GM12873 (cell line): ENCODE results near the gene KRTAP10-3.

Experiments used
- CTCF ChIP-seq: IDR thresholded peaks from 2 replicates; pipeline ENCODE4 v1.5.1; 2012; ENCODE audit warnings: low read depth, mild to moderate bottlenecking, moderate library complexity, low read length, control low read depth; ENCODE audit not compliant: insufficient read depth; ENCODE audit errors: missing control alignments

The KRTAP10-3 gene

DNA sequence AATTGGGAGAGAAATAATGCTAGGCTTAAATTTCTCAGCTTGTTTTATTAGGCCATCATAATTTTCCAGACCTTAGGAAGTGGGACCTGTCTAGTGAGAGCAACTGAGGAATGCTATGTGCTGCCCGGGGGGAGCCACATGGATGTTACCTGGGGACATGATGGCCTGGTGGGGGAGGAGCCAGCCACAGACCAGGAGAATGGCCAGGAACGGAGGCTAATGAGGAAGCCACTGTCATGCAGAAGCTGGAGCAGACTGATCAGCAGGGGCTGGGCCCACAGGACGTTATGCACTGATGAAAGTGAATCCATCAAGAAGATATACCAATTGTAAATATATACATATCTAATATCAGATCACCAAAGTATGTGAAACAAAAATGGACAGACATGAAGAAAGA lies 14.0 kb downstream of the KRTAP10-3 start:
- TF ChIP-seq CTCF: no peak

DNA sequence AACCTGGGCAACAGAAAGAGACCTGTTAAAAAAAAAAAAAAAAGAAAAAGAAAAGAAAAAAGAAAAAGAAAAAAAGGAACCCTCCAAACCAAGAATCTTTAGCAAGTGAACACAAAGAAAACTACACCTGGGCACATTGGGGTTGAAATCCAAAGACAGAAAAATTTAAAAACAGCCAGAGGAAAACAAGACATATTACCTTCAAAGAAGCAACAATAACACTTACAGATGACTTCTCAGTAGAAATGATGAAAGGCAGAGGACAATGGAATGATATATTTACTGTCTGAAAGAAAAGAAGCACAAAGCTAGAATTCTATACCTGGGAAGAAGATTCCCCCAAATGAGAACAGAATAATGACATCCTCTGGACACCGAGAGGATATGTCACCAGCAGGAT lies 15.9 kb downstream of the KRTAP10-3 start:
- no peak for TF ChIP-seq CTCF

GRCh38 chr21:44540741-44541288 lies 17.8 kb downstream of the KRTAP10-3 start:
- no peak for TF ChIP-seq CTCF

DNA sequence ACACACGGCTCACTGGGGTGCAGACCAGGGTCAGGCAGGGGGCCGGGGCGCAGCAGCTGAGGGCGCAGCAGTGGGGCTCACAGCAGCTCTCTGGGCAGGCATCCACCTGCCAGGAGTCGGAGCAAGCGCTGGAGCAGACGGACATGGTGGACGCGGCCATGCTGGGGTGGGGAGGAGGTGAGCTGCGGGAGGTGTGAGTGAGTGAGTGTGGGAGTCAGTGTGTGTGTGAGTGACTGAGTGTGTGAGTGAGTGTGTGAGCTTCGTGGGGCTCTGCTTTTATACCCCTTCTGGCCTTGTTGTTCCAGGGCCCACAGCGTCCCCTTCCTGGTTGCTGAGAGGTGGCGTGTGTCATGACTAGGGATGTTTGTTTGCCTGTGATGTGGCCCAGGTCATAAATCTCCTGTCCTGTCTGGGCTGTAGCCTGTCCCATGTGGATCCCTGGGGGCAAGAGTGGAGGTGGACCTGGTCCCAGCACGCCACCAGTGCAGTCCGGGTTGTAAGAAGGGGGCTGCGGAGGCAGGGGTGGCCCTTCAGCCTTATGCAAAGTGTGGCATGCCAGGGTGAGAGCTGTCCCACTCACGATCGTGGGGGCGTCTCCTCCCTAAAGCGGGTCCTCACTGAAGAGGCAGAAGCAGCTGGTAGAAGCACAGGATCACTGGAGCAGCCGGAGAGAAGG lies 18.5 kb downstream of the KRTAP10-3 start, which contains the start of gene KRTAP10-1:
TSS of gene KRTAP10-1 (minus strand) at position 205 of the 676 bp plus-strand sequence. CDS start at position 160, 45 bp downstream.
- TF ChIP-seq CTCF: no peak

DNA sequence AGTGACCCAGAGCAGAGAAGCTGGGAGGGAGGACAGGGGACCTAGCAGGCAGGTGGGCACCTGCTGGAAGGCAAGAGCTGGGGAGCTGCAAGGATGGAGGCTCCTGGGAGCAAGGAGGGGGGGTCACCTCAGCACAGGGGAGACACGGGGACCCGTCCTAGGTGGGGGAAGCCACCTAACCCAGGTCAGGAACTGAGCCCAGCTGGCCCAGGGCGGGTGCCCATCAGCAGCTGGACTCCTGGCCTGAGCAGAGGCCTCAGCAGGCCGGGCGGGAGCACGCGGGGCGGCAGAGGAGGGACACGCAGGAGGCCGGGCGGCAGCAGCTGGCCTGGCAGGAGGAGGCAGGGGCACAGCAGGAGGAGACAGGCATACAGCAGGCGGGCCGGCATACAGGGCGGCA lies 19.5 kb downstream of the KRTAP10-3 start:
- TF ChIP-seq CTCF: no peak

DNA sequence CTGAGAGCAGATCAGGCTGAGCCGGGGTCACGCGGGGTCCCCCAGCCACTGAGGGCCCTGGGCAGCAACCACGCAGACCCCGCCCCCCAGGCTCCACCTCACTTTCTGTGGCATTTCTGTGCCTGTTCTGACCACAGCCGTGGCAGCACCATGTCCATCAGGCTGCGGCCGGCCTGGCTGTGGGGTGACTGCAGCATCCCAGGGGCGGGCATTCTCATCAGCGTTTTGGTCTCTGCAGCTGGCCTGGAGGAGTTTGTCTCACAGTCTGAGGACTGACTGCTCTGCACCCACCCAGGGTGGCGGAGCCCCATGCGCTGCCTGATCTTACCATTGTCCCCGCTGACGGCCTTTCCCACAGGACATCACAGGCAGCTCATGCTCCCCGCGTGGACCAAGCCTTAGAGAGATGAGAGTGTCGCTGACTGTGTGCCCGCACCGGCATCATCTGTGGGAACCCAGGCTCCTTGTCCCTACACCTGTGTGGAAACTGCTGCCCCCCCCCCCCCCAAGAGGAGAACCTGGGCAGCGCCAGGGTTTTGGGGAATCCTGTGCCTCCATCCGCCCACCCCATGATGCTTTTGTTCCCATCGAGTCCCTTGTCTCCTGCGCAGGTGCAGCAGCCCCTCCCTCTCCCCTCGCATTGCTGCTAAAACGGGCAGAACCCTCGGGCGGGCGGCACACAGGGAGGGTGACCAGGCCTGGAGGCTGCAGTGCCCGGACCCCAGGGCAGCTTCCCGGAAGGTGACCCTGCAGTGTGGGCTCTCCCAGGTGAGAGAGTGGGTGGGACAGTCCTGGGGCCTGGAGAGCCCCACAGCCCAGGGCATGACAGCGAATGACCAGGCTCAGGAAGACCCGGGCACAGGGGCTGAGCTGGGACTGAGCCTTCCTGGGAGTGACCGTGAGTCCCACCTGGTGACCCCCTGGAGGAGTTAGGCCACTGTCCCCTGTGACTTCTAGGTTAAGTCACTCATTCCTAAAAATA lies 20.4 kb downstream of the KRTAP10-3 start:
- no peak for TF ChIP-seq CTCF

GRCh38 chr21:44535963-44536362 lies 22.6 kb downstream of the KRTAP10-3 start:
- no peak for TF ChIP-seq CTCF
